ENCODE results near the gene MUC13. TPM values are rescaled to one million over a fixed set of nuclear protein-coding genes. Genes with fewer than 3 reads are reported as not detected.

The MUC13 gene
- 6.8 to 8.4 TPM (median 7.8 TPM) in 5 replicates for total RNA-seq (2022; extraction: Qiagen RNA extraction; ENCODE audit: low read depth)

DNA sequence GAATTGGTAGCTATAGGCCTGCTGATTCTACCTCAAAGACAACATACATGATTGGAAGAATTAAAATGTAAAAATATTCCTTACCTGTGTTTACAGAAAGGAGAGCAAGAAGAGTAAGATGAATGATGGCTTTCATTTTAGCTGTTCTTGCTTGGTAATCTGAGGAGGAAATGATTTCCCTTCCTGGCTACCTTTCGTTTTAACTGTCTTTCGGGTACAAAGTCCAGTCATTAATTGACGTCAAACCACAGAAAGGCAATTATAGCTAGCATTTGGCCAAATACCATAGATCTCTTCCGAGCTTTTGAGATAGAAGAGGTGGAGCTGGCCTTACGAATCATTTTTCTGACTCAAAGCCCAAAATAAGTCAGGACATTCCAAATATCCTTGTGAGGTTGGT, at the start of gene MUC13:
MUC13 (minus strand) TSS at position 175 of the 400 bp plus-strand sequence; CDS start at position 136, 39 bp downstream.

GRCh38 chr3:124887177-124887931, 47.2 kb downstream of the MUC13 start, which contains the start of gene ITGB5:
Gene ITGB5 (minus strand): TSS chr3:124887365. CDS start chr3:124887000, 365 bp downstream.

Other genes with a start within 250 kb of the MUC13 start
- gene UMPS, start 204.3 kb downstream of the MUC13 start, total RNA-seq (2022; extraction: Qiagen RNA extraction; ENCODE audit: low read depth): 50.0 to 53.1 TPM (median 52.6 TPM) in 5 replicates
- gene ITGB5, start 47.4 kb downstream of the MUC13 start, total RNA-seq (2022; extraction: Qiagen RNA extraction; ENCODE audit: low read depth): 382 to 429 TPM (median 404 TPM) in 5 replicates
- gene HEG1, start 121.2 kb upstream of the MUC13 start, total RNA-seq (2022; extraction: Qiagen RNA extraction; ENCODE audit: low read depth): 5.8 to 8.6 TPM (median 7.2 TPM) in 5 replicates

All from A549 treated with DMSO at 1 μM for 4 hours (cell line).